ENCODE measurements around the gene RANBP3.

RANBP3 gene

GRCh38 chr19:5943623-5944022 is 34.3 kb downstream of the RANBP3 start:
- DNase-seq: no peak

DNA sequence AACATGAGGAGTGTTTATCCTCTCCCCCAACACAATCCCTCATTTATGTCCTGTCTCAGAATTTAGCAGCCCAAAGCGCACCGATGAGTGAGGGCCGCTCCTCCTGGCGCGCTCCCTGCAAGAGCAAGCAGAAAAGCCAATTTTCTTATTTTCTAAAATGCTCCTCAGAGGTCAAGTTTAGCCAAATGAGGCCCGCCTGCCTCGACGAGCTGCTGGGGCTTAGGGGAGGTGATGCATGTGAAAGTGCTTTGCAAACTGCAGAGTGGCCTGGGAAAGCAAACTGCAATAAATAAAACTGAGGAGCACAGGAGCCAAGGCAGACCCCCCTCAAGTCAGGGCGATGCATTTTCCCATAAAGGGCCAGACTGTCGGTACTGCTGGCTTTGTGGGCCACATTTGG is 34.9 kb downstream of the RANBP3 start:
- no peak for DNase-seq

DNA sequence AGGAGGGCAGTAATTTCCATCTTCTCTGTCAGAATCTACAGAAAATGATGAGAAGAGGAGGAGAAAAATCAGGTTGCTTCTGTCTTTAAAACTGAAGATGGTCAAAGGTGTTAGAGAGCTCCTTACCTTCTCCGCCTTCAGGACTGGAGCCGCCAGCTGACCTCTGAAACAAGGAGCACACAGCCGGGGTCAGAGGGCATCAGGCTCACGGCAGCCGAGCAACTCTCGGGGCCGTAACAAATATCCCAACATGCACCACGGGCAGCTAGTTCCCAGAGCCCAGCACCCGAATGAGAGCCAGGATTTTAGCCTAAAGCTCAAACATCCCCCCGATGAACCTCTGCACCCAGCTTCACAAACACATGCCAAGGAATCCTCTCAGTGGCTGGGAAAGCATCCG is 36.3 kb downstream of the RANBP3 start:
- no peak for DNase-seq

GRCh38 chr19:5940260-5941208 is 37.4 kb downstream of the RANBP3 start:
- DNase-seq: no peak

- no peak for DNase-seq
Observed at GRCh38 chr19:5937550-5937949, 40.4 kb downstream of the RANBP3 start.

GRCh38 chr19:5936292-5936592 is 41.7 kb downstream of the RANBP3 start:
- DNase-seq: no peak

GRCh38 chr19:5935473-5936291 is 42.3 kb downstream of the RANBP3 start:
- DNase-seq: no peak

DNA sequence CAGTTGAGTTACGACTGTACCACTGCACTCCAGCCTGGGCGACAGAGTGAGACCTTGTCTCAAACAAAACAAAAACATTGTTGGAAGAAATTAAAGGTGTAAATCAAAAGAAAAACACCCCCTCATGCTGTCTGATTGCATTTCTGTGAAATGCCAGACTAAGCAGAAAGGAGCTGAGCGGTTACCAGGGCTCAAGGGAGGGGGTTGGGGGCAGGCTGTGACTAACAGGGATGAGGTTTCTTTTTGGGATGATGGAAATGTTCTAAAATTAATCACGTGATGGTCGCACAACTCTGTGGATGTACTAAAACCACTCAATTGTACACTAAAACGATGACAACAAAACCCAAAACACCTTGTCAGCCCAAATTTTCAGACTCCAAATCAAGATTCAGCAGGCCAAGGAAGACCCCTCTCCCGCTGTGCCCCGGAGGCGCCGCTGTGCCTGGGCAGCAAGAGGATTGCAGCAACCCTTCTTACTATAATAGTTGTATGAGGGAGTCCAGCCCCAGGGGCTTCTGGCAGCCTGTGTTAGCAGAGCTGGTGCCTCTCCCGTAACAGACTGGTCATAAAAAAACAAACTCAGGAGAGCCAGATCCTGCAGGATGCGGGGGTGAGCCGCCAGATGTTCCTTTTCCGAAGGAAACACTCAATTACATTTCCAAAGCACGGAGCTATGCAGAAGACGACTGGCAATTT is 43.0 kb downstream of the RANBP3 start:
- no peak for DNase-seq

DNA sequence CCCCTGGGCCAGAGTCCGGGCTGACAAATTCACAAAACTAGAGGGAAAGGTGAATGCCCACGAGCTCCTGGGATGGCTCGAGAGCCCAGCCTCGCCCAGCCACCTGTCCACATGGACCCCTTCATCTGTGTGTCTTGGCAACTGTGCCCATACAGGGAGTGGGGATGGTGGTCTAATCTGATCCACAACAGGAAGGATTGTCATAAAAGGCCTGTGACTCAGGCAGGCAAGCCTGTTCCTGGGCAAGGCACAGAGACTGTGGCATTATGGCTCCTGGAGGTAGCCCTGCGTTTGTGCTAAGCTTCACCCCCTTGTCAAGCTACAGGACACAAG is 43.9 kb downstream of the RANBP3 start:
- DNase-seq: no peak

GRCh38 chr19:5933391-5934068 is 44.4 kb downstream of the RANBP3 start:
- DNase-seq: no peak

GRCh38 chr19:5932609-5933262 is 45.2 kb downstream of the RANBP3 start:
- no peak for DNase-seq

DNA sequence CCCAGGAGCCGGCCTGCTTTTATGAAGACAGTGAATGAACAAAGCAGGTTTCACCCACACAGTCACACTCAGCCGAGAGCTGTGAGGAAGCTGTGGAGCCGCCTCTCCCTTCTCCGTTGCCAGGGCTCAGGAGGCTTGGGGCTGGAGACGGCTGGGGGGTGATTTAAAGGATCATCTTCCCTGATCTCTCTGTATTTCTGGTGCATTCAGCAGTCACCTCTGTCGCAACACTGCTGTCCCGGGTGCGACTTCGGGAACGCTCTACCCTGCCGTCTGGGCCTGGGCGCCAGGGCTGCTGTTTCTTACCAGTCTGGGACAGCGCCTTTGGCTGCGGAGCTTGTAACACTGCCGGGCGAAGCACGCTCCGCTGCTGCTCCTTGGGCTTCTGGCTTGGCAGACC is 45.8 kb downstream of the RANBP3 start:
- DNase-seq: no peak

GRCh38 chr19:5931251-5931650 is 46.7 kb downstream of the RANBP3 start:
- DNase-seq: no peak

DNA sequence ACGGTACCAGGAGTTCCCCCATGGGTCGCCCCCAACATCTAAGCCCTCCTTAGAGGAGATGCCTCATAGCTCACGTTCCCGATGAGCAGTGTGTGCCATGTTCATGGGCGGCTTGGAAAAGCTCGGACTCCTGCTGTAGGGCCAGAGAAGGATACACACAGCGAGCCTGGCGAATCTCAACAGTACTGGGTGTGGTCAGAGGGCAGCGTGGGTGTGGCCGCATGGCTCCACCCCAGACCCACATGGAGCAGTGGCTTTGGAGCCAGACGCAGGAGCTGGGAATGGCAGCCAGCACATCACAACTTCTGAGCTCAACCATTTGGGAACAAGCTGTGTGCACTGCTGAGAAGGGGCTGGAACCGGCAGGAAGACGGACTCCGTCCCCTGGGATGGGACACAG is 48.3 kb downstream of the RANBP3 start:
- DNase-seq: no peak

DNA sequence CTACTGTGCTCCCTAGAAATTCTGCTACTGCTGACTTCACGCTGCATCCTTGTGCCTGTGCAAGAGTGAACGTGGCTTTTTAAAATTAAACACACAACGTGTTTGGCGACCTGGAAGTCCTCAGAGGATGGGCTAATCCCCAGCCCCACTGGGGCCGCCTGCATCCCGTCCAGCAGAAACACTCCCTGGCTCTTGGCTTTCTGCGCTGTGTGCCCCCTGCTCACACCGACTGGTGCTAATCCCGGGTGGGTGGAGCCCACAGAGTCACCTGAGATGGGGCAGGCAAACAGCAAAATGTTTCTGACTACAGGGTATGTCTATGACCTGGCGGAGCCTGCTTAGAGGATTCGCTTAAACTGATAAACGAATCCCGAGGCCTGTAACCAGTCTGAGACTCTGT is 48.8 kb downstream of the RANBP3 start:
- no peak for DNase-seq

DNA sequence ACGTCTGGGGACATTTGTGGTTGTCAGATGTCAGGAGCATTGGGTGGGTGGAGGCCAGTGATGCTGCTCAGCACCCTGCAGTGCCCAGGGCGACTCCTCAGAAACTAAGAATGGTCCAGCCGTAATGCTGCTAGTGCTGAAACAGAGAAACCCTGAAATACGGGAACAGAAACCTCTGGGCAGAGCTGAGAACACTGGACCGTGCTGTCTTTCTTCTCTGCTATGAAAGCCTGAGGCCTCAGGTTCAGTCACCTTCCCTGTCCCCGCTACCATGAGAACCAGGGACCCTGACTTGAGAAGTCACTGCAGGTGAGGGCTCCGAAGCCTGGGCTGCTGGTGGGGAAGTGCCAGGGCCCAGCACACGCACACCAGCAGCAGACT is 50.5 kb downstream of the RANBP3 start:
- no peak for DNase-seq

DNA sequence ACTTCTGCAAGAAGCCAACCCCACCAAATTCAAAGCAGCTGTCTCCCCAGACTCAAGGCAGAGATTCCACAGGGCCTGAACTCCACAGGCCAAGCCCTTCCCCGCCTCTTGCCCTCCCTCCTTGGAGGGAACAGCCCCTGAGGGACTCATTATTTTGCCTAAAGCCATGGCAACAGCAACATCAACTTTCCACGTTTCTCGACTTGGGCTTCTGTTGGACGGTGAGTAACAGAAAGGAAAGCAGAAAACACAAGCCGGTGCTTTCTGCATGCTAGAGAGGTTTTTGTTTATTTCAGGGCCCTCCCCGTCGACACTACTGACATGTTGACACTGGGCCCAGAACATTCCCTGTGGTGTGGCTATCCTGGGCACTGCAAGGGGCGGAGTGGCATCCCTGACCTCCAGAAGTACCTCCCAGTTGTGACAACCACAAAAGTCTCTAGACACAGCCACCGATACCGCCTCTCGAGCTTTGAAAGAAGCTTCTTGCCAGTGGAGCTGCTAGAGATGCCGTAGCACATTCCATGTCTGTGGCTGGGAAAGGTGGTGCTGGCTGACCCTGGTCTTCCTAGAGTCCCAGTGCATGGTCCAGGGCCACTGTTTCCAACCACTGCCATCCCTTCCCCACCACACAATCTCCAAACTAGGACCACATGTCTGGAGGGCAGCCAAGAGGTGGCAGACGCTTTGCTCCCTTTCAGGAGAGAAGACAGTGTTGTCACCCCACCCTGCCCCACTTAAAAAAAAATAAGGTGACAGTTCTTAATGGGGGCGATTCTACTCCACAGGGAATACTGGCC is 51.1 kb downstream of the RANBP3 start:
- DNase-seq: no peak

GRCh38 chr19:5925830-5926427 is 52.0 kb downstream of the RANBP3 start:
- DNase-seq: no peak

- no peak for DNase-seq
Observed at GRCh38 chr19:5923356-5923755, 54.6 kb downstream of the RANBP3 start.

GRCh38 chr19:5922161-5922545 is 55.8 kb downstream of the RANBP3 start:
- DNase-seq: no peak

- DNase-seq: no peak
Observed at GRCh38 chr19:5921516-5922160, 56.3 kb downstream of the RANBP3 start.
